Renal cortex interstitium (tissue), 3 donors: ENCODE measurements around the gene RHEB. TPM values are rescaled to one million over a fixed set of nuclear protein-coding genes. Genes with fewer than 3 reads are reported as not detected.

Experiments used
- polyA plus RNA-seq, 3 donors: library from polyadenylated mRNA; unstranded; fragments of 120-200 nt; gene quantifications; one replicate each; pipeline ENCODE4 v1.2.1, GENCODE V29; 2013; ENCODE audit not compliant: insufficient read length in 3 of 3

The RHEB gene
- polyA plus RNA-seq, 3 donors, result 116 to 160 (median 131) TPM

Other genes starting within 250 kb of the RHEB start
- gene NUB1, start 178.1 kb downstream of the RHEB start, polyA plus RNA-seq, result 10 to 100 TPM; 76.5 to 94.3 (median 82.0) TPM
- 10 to 100 TPM; 24.3 to 52.0 (median 39.1) TPM for gene WDR86, start 109.9 kb downstream of the RHEB start, polyA plus RNA-seq
- 1 to 10 TPM; 3.5 to 5.6 (median 3.6) TPM for gene CRYGN, start 79.8 kb downstream of the RHEB start, polyA plus RNA-seq